T47D (cell line): ENCODE data around the gene POGLUT2.
A peak's percentile ranks its signal among the peaks of the same experiment; 100 is the strongest.

Experiments
- DNase-seq, 2 experiments: peaks; one replicate each; pipeline versions ENCODE4 v3.0.0 to v3.0.0-alpha.2; 2011 to 2012; ENCODE audit warnings: low read depth in 1 of 2, low spot score in 1 of 2
- JUND ChIP-seq: IDR thresholded peaks from 2 replicates; pipeline ENCODE4 v1.6.1; 2012; ENCODE audit warnings: low read depth
- in situ Hi-C: cut with HindIII; loops from 2 replicates; pipeline ENCODE4 v1.10.0; 2016; ENCODE audit warnings: low sequenced_read_pairs, low pct_unique_long_range_greater_than_20kb

The POGLUT2 gene

DNA sequence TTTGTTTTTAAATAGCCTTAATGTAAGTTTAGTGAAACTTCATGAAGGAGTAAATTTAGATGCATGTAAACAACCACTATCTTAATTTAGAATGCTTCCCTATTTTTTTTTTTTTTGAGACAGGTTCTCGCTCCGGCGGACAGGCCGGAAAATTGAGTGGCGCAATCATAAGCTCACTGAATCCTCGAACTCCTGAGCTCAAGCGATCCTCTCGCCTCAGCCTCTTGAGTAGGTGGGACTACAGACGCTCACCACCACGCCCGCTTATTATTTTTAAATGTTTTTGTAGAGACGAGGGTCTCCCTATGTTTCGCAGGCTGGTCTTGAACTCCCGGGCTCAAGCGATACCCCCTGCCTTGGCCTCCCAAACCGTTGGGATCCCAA, 26.7 kb downstream of the POGLUT2 start:
- in situ Hi-C loops: no loop called here
- no peak for DNase-seq
- TF ChIP-seq JUND: no peak

DNA sequence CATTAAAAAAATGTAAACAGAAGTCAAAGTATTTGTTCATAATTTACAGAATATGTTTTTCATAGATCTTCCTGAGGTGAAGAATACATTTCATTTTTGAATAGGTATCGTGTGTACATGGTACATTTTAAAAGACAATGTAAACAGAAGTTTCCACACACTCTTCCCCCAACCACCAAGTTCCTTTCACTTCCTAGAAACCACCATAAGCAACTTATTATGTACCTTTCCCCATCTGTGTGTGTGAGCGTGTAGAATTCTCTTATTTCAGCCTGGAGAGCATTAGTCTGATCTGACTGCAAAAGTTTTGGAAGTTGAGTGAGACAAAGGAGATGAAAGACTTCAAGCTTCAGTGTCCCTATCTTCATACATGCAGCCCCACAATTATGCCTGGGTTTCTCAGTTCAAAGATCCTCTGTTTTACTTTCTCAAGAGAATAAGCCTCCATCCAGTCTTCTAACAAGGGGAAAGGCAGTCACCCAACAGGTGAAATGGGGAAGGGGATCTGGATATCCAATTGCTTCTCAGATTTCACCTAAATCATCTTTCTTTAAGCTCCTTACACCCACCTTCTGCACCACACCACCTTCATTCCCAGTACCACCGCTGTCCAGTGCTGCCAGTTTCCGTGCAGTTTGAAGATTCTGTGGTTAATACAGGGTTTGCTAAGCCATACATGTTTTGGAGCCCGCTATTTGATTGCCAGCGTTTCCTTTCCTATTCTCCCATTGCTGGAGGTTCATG, 27.3 kb downstream of the POGLUT2 start:
- in situ Hi-C loops: no loop called here
- DNase-seq: no peak
- no peak for TF ChIP-seq JUND

DNA sequence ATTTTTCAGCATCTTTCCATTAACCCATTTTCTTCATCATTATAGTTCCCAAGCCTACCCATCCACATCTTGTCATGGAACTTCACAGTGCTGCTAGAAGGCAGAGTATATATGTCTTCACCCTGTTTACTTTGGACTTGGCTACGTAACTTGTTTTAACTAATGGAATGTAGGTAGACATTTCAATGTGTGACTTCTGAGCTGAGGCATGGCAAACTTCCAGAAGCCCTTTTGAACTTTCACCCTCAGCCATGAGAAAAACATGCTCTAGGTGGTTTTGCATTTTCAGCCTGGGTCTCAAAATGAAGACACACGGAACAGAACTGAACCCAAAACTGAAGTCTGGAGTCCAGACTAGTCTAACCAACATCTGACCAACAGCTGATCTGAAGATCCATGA, 28.3 kb downstream of the POGLUT2 start:
- DNase-seq: peak; percentile 1 to 54
- TF ChIP-seq JUND: no peak
- in situ Hi-C loops: no loop called here

- in situ Hi-C loops: no loop called here
- no peak for DNase-seq
Measured at GRCh38 chr13:102769679-102770078, 29.1 kb downstream of the POGLUT2 start.

GRCh38 chr13:102768909-102769308, 29.9 kb downstream of the POGLUT2 start:
- no peak for DNase-seq
- TF ChIP-seq JUND: no peak
- in situ Hi-C loops: no loop called here

More at GRCh38 chr13:102769679-102770078, 29.1 kb downstream of the POGLUT2 start:
- TF ChIP-seq JUND: no peak

GRCh38 chr13:102763741-102764140, 35.0 kb downstream of the POGLUT2 start:
- TF ChIP-seq JUND: no peak
- in situ Hi-C loops: no loop called here
- DNase-seq: no peak

- in situ Hi-C loops: no loop called here
- no peak for DNase-seq
- no peak for TF ChIP-seq JUND
Measured at GRCh38 chr13:102761071-102761470, 37.7 kb downstream of the POGLUT2 start.

DNA sequence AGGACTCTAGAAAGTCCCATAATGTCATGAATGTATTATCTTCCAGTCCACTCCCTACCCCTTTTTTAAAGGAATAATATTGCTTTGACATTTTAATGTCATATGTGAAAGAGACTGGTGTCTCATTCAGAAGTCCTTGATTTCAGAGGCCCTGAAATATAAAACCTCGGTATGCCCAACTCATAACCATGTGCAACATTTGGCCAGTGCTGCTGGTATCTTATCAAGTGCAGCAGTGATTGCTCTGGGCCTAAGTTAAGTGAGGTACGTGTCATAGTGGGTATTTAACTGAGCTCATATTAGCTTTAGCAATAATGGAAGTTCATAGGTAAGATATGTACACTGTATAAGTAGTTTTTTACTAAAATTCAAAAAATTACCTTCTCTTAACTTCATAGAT, 39.9 kb downstream of the POGLUT2 start:
- no peak for DNase-seq
- in situ Hi-C loops: no loop called here
- no peak for TF ChIP-seq JUND

GRCh38 chr13:102757006-102757405, 41.8 kb downstream of the POGLUT2 start:
- in situ Hi-C loops: no loop called here
- no peak for TF ChIP-seq JUND
- no peak for DNase-seq

DNA sequence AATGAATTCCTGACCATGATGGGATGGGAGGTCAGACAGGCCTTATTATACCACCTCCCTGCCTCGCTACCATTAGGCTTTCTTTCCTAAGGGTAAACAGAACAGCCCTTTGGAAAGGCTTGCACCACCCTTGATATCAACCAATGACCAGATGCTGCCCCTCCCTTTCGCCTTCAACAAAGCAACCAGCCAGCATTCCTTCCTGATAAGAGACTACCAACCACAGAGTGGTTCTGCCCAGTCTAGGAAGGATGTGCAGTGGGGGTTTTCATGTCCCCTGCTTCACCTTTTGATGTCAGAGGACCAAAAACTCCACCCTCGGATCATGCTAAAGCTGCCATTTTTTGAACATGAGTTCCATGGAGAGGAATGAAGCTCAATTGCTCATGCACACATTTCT, 46.9 kb downstream of the POGLUT2 start:
- no peak for DNase-seq
- TF ChIP-seq JUND: no peak
- in situ Hi-C loops: no loop called here

DNA sequence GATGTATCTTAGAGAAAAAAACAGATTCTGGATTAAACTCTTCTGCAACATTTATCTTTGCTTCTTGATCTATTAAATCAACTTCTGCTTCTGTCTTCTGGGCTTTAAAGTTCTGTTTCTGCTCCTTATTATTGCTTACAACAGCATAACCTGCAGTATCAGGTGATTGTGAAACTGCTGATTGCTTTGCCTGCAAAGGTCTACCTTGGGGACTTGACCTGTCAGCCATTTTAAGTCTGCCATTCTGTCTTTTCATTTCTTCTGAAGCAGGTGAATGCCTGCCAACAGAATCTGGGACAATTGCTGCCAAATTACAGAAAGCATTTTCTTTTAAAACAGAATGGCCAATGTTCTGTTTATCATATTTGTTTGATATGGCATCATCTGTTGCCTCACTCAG, 56.3 kb downstream of the POGLUT2 start:
- no peak for DNase-seq
- in situ Hi-C loops: no loop called here
- TF ChIP-seq JUND: no peak

- DNase-seq: no peak
- TF ChIP-seq JUND: no peak
- in situ Hi-C loops: no loop called here
Measured at GRCh38 chr13:102742101-102742500, 56.7 kb downstream of the POGLUT2 start.
